Mesothelial cell of epicardium (in vitro differentiated cells): ENCODE measurements around the gene GALNS. TPM values are rescaled to one million over a fixed set of nuclear protein-coding genes. Genes with fewer than 3 reads are reported as not detected.

Experiments used
- DNase-seq, 2 experiments: peaks; one replicate each; pipeline ENCODE4 v3.0.0; 2021; ENCODE audit warnings: low spot score in 2 of 2; ENCODE audit not compliant: unreplicated experiment in 2 of 2
- H3K27ac Mint-ChIP-seq: 2 replicates; pipeline ENCODE4 v1.8.0; 2021; ENCODE audit warnings: mixed read lengths
- H3K27me3 Mint-ChIP-seq: 2 replicates; pipeline ENCODE4 v1.8.0; 2021; ENCODE audit warnings: low read depth, mixed read lengths
- H3K36me3 Mint-ChIP-seq: 2 replicates; pipeline ENCODE4 v1.8.0; 2021; ENCODE audit warnings: mixed read lengths
- H3K4me1 Mint-ChIP-seq: 2 replicates; pipeline ENCODE4 v1.8.0; 2021; ENCODE audit warnings: mixed read lengths
- H3K4me3 Mint-ChIP-seq: 2 replicates; pipeline ENCODE4 v1.8.0; 2021; ENCODE audit warnings: mild to moderate bottlenecking, moderate library complexity, mixed read lengths
- H3K9me3 Mint-ChIP-seq: 2 replicates; pipeline ENCODE4 v1.8.0; 2021; ENCODE audit warnings: mixed read lengths
- CTCF ChIP-seq: fragments of 200-600 bp; sonication (generic); IDR thresholded peaks from one replicate; pipeline ENCODE4 v1.5.0; 2021; ENCODE audit warnings: antibody characterized with exemption; ENCODE audit not compliant: unreplicated experiment
- total RNA-seq: library from RNA; stranded (reverse); gene quantifications from 3 replicates; pipeline ENCODE4 v1.2.1, GENCODE V29; 2021

The GALNS gene
- total RNA-seq, 1 donor from 2014 or later = 42.4 TPM

GRCh38 chr16:88848557-88848956 lies 8.2 kb downstream of the GALNS start:
- Mint-ChIP-seq H3K9me3 (no peaks in the 10 kb centered on the region), H3K27ac (no peak overlapping the region), H3K4me1 (no peaks in the 10 kb centered on the region), H3K4me3 (no peak overlapping the region), H3K27me3 (no peaks in the 10 kb centered on the region), H3K36me3 (peaks cover 5% of the 10 kb centered on the region)
- no peak for TF ChIP-seq CTCF
- DNase-seq = no peak

GRCh38 chr16:88847654-88848053 lies 9.1 kb downstream of the GALNS start:
- Mint-ChIP-seq H3K27ac (no peak overlapping the region), H3K9me3 (no peaks in the 10 kb centered on the region)

GRCh38 chr16:88846088-88846487 lies 10.7 kb downstream of the GALNS start:
- Mint-ChIP-seq H3K9me3 (no peaks in the 10 kb centered on the region), H3K4me1 (no peaks in the 10 kb centered on the region), H3K4me3 (no peak overlapping the region), H3K27me3 (no peaks in the 10 kb centered on the region), H3K36me3 (peaks cover 3% of the 10 kb centered on the region), H3K27ac (no peak overlapping the region)
- DNase-seq = no peak
- no peak for TF ChIP-seq CTCF

More at GRCh38 chr16:88847654-88848053, 9.1 kb downstream of the GALNS start:
- no peak overlapping the region for H3K4me3 Mint-ChIP-seq
- peaks cover 5% of the 10 kb centered on the region for H3K36me3 Mint-ChIP-seq
- no peaks in the 10 kb centered on the region for H3K27me3 Mint-ChIP-seq
- H3K4me1 Mint-ChIP-seq = no peaks in the 10 kb centered on the region
- no peak for DNase-seq
- TF ChIP-seq CTCF = no peak

- TF ChIP-seq CTCF = no peak
- Mint-ChIP-seq H3K27ac (no peak overlapping the region), H3K4me1 (no peaks in the 10 kb centered on the region), H3K4me3 (no peak overlapping the region), H3K27me3 (no peaks in the 10 kb centered on the region), H3K9me3 (no peaks in the 10 kb centered on the region), H3K36me3 (peaks cover 2% of the 10 kb centered on the region)
- DNase-seq = no peak
Observed at GRCh38 chr16:88844419-88845036, 12.2 kb downstream of the GALNS start.

GRCh38 chr16:88843256-88843655 lies 13.5 kb downstream of the GALNS start:
- no peaks in the 10 kb centered on the region for H3K27me3 Mint-ChIP-seq
- H3K36me3 Mint-ChIP-seq = no peaks in the 10 kb centered on the region
- no peaks in the 10 kb centered on the region for H3K9me3 Mint-ChIP-seq
- H3K4me1 Mint-ChIP-seq = no peaks in the 10 kb centered on the region
- H3K27ac Mint-ChIP-seq = no peak overlapping the region
- DNase-seq = no peak
- no peak for TF ChIP-seq CTCF
- no peak overlapping the region for H3K4me3 Mint-ChIP-seq

- Mint-ChIP-seq H3K27me3 (no peaks in the 10 kb centered on the region), H3K36me3 (no peaks in the 10 kb centered on the region), H3K4me3 (no peak overlapping the region), H3K27ac (no peak overlapping the region), H3K4me1 (no peaks in the 10 kb centered on the region), H3K9me3 (no peaks in the 10 kb centered on the region)
- no peak for DNase-seq
- no peak for TF ChIP-seq CTCF
Observed at GRCh38 chr16:88842806-88843205, 13.9 kb downstream of the GALNS start.
